Mucosa of rectum (tissue), 2 donors: Measurements from ENCODE around the gene ZNF142.

Source experiments
- H3K27ac ChIP-seq, 2 donors: one replicate each; pipeline ENCODE4 v1.7.0; 2013; ENCODE audit warnings: inconsistent platforms in 2 of 2, low read depth in 2 of 2, low read length in 2 of 2
- H3K27me3 ChIP-seq, 2 donors: one replicate each; pipeline ENCODE4 v1.7.0; 2013; ENCODE audit warnings: low read length in 2 of 2; ENCODE audit not compliant: control insufficient read depth in 2 of 2, insufficient read depth in 2 of 2
- H3K36me3 ChIP-seq, 2 donors: one replicate each; pipeline ENCODE4 v1.7.0; 2013; ENCODE audit warnings: low read length in 2 of 2; ENCODE audit not compliant: control insufficient read depth in 2 of 2, insufficient read depth in 2 of 2
- H3K4me1 ChIP-seq, 2 donors: one replicate each; pipeline ENCODE4 v1.7.0; 2013; ENCODE audit warnings: low read length in 2 of 2, mild to moderate bottlenecking in 1 of 2; ENCODE audit not compliant: control insufficient read depth in 2 of 2, insufficient read depth in 2 of 2
- H3K4me3 ChIP-seq, 2 donors: one replicate each; pipeline ENCODE4 v1.7.0; 2013; ENCODE audit warnings: low read length in 2 of 2
- H3K9ac ChIP-seq, 2 donors: one replicate each; pipeline ENCODE4 v1.7.0; 2013; ENCODE audit warnings: low read length in 2 of 2, low read depth in 1 of 2, mild to moderate bottlenecking in 1 of 2
- H3K9me3 ChIP-seq, 2 donors: one replicate each; pipeline ENCODE4 v1.7.0; 2013; ENCODE audit warnings: low read length in 2 of 2; ENCODE audit not compliant: control insufficient read depth in 2 of 2
- donor health status: healthy.
- donor health status: Normal muscosa, but diverticular disease.

ZNF142 gene

DNA sequence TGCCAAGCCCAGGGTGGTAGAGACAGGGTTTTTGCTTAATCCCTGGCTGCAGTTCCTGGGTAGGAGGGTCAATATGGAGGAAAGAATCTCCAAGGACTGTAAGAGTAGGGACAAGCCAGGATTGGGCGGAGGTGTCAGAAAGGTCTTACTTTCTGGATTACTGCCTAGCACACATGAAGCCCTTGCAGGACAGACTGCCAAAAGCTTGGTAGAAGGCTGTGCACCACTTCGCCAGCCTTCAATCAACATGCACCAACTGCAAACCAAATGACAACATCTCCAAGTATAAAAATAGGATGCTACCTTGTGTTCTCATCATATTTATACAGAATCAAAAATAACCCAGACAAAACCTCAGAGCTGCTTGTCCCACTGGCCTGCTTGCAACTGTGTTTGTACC, 3.7 kb downstream of the ZNF142 start:
- no peak overlapping the region for H3K4me3 ChIP-seq
- H3K9ac ChIP-seq, result no peak overlapping the region
- no peaks in the 10 kb centered on the region for H3K27me3 ChIP-seq
- no peaks in the 10 kb centered on the region for H3K9me3 ChIP-seq
- H3K36me3 ChIP-seq, result peaks cover 24 to 40% of the 10 kb centered on the region in 2 donors
- H3K27ac ChIP-seq, result no peak overlapping the region
- H3K4me1 ChIP-seq, result peaks cover 12 to 14% of the 10 kb centered on the region in 2 donors

- H3K27me3 ChIP-seq, result no peaks in the 10 kb centered on the region
- no peaks in the 10 kb centered on the region for H3K4me1 ChIP-seq
- no peak overlapping the region for H3K9ac ChIP-seq
- no peak overlapping the region for H3K4me3 ChIP-seq
- peaks cover 67 to 80% of the 10 kb centered on the region in 2 donors for H3K36me3 ChIP-seq
- no peak overlapping the region for H3K27ac ChIP-seq
- no peaks in the 10 kb centered on the region for H3K9me3 ChIP-seq
Observed at GRCh38 chr2:218648787-218649100, 10.7 kb downstream of the ZNF142 start.

DNA sequence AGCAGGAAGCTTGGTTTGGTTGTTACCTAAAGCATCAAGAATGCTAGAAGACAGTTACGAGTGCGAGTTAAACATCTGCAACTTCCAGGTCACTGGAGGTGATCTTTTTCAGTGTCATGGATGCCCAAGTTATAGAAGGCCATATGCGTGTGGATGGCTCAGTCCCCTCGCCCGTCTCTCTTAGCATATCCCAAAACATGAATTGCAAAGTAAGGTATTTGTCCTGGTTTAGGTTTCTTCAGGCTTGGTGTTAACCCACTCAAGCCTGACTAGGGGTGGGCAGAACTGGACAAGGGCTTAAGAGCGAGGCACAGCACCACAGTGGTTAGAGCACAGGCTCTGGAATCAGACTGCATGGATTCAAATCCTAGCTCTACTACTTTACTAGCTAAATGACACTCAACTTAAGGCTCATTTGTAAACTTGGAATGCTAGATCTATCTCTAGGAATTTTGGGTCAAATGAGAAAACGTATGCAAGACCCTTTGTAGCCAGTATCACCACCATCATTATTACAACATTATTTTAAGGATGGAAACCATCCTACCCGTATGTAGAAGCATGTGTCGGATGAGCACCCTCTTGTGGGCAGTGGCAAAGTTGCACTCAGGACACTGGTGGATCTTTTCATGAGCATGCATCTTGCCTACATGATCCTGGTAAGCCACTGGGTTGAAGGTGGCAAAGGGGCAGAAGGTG, 11.2 kb downstream of the ZNF142 start:
- Histone ChIP-seq H3K9ac (no peak overlapping the region), H3K9me3 (no peaks in the 10 kb centered on the region)

DNA sequence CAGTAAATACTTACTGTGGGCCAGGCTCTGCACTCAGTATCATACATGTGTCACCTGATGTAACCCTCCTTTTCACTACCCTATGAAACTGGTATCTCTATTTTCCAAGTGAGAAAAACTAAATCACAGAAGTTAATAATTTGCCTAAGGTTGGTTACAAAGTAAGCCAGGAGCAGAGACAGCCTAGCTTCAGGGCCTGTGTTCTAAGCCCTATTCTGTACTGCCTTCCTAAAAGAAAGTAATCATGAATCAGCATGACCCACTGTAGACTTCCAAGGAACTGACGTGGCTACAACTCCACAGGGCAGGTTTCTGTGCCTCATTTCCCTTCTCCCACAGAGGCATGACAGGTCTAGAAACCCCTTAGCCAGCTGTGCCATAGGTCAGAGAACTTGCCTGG, 14.3 kb downstream of the ZNF142 start:
- Histone ChIP-seq H3K4me3 (no peak overlapping the region), H3K9ac (no peak overlapping the region), H3K27me3 (no peaks in the 10 kb centered on the region), H3K27ac (no peak overlapping the region), H3K4me1 (no peaks in the 10 kb centered on the region), H3K36me3 (peaks cover 73 to 76% of the 10 kb centered on the region in 2 donors), H3K9me3 (no peaks in the 10 kb centered on the region)

More for the DNA sequence above, 11.2 kb downstream of the ZNF142 start:
- H3K27ac ChIP-seq, result no peak overlapping the region
- no peaks in the 10 kb centered on the region for H3K27me3 ChIP-seq
- peaks cover 69 to 80% of the 10 kb centered on the region in 2 donors for H3K36me3 ChIP-seq
- no peak overlapping the region for H3K4me3 ChIP-seq
- no peaks in the 10 kb centered on the region for H3K4me1 ChIP-seq

DNA sequence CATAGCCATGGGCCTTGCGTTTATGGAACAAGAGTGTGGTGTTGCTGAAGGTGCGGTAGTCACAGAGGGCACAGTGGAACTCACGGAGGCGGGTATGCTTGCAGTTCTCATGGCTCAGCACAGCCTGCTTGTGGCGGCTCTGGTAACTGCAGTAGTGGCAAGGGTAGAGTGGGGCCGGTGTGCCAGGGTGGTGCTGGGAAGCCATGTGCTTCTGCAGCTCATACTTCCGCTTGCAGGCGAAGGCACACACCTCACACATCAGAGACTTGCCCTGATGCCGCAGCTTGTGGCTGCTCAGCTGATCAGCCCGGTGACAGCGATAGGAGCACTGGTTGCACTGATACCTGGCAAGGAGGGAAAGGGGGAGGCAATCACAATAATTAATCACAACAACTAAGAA, 14.7 kb downstream of the ZNF142 start:
- Histone ChIP-seq H3K4me3 (no peak overlapping the region), H3K9ac (no peak overlapping the region), H3K27ac (no peak overlapping the region), H3K27me3 (no peaks in the 10 kb centered on the region), H3K9me3 (no peaks in the 10 kb centered on the region), H3K4me1 (no peaks in the 10 kb centered on the region), H3K36me3 (peaks cover 73 to 74% of the 10 kb centered on the region in 2 donors)

DNA sequence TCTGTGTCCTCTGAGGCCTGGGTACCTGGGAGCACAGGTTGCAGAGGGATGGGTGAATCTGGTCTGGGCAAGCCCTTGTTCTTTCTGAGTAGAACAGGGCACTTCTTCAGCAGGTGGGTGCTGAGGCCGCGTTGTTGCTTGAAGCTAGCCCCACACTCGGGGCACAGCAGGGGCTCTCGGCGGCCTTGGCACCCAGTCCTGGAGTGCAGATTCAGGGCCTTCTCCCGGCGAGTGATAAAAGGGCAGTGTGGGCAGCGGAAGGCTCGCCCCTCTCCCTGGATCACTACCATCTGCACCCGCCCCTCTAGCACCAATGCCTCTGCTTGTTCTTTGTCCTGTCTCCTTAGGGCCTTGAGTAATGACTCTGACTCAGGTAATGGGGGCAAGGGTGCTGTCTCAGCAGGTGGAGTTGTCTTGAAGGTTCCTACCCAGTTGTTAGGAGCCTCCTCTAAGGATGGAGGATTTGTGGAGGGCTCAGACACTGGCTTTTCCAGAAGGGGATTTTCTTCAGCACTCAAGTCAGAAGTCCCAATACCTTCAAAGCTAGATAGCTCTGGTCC, 15.6 kb downstream of the ZNF142 start:
- Histone ChIP-seq H3K9ac (no peak overlapping the region), H3K27ac (no peak overlapping the region), H3K27me3 (no peaks in the 10 kb centered on the region), H3K9me3 (no peaks in the 10 kb centered on the region), H3K36me3 (peaks cover 71 to 74% of the 10 kb centered on the region in 2 donors), H3K4me3 (no peak overlapping the region), H3K4me1 (no peaks in the 10 kb centered on the region)

DNA sequence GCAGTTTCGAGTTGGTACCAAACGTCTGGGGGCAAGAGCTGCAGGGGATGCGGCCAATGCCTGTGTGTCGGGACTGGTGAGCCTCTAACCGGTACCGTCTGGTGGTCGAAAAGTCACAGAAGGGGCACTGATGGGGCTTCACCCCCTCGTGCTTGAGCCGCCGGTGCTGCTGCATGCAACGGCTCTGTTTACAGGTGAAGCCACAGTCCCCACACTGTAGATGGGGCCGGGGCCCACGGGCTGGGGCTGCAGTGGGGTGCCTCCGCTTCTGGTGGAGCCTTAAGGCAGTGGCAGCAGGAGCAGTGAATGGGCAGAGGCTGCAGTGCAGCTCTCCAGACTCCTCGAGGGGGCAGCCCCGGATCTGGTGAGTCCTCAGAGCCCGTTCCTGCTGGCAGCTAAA, 16.6 kb downstream of the ZNF142 start:
- no peak overlapping the region for H3K27ac ChIP-seq
- H3K9ac ChIP-seq, result no peak overlapping the region
- peaks cover 71 to 73% of the 10 kb centered on the region in 2 donors for H3K36me3 ChIP-seq
- H3K4me3 ChIP-seq, result no peak overlapping the region
- no peaks in the 10 kb centered on the region for H3K27me3 ChIP-seq
- H3K9me3 ChIP-seq, result no peaks in the 10 kb centered on the region
- H3K4me1 ChIP-seq, result no peaks in the 10 kb centered on the region

DNA sequence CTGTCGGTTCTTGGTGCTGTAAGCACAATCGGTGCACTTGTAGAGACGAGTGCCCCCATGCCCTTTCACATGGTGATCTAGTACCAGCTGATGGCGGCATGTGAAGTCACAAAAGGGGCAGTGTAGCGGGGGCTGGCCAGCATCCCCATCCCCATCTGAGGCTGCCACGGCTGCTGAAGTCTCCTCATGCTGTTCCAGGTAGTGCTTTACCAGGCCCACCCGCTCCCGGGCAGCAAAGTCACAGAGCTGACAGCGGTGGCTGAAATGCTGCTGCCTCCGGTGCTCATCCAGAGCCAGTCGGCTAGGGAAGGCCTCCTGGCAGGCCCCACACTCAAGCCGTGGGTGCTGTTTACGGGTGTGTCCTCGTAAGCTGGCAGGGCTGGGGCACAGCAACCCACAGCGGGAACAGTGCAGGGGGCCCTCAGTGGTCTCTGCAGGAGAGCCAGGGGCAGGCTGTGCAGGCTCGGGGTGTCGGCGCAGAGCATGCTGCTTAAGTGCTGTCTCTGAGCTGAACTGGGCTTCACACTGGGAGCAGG, 17.2 kb downstream of the ZNF142 start:
- Histone ChIP-seq H3K9ac (no peak overlapping the region), H3K9me3 (no peaks in the 10 kb centered on the region), H3K27me3 (no peaks in the 10 kb centered on the region), H3K4me3 (no peak overlapping the region), H3K4me1 (no peaks in the 10 kb centered on the region), H3K27ac (no peak overlapping the region), H3K36me3 (peaks cover 70 to 74% of the 10 kb centered on the region in 2 donors)

- Histone ChIP-seq H3K36me3 (peaks cover 70 to 72% of the 10 kb centered on the region in 2 donors), H3K4me1 (no peaks in the 10 kb centered on the region), H3K27ac (no peak overlapping the region), H3K4me3 (no peak overlapping the region), H3K9ac (no peak overlapping the region), H3K27me3 (no peaks in the 10 kb centered on the region), H3K9me3 (no peaks in the 10 kb centered on the region)
Observed at GRCh38 chr2:218638372-218638771, 21.1 kb downstream of the ZNF142 start.

- no peaks in the 10 kb centered on the region for H3K4me1 ChIP-seq
- H3K9me3 ChIP-seq, result no peaks in the 10 kb centered on the region
- H3K4me3 ChIP-seq, result no peak overlapping the region
- no peak overlapping the region for H3K9ac ChIP-seq
- peaks cover 57 to 58% of the 10 kb centered on the region in 2 donors for H3K36me3 ChIP-seq
- H3K27me3 ChIP-seq, result no peaks in the 10 kb centered on the region
- no peak overlapping the region for H3K27ac ChIP-seq
Observed at GRCh38 chr2:218635719-218636118, 23.7 kb downstream of the ZNF142 start.
